ENCODE measurements around the gene DSCAML1.

GRCh38 chr11:117657794-117658193 is 139.2 kb downstream of the DSCAML1 start:
- TF ChIP-seq ZNF70 (CRISPR knock-in tag; IDR thresholded peaks at IDR 0.05) (no peak), ARNTL (CRISPR knock-in tag; IDR thresholded peaks at IDR 0.05; ENCODE audit: borderline replicate concordance, low read depth) (no peak), CSDC2 (CRISPR knock-in tag; IDR thresholded peaks at IDR 0.05) (no peak), ZNF8 (CRISPR knock-in tag; IDR thresholded peaks at IDR 0.05) (no peak), ZFP3 (CRISPR knock-in tag; IDR thresholded peaks at IDR 0.05) (no peak), TOX (CRISPR knock-in tag; IDR thresholded peaks at IDR 0.05; ENCODE audit: borderline replicate concordance) (no peak), ISL1 (CRISPR knock-in tag; IDR thresholded peaks at IDR 0.05) (no peak), ESRRG (CRISPR knock-in tag; IDR thresholded peaks at IDR 0.05) (no peak), ZFP30 (CRISPR knock-in tag; IDR thresholded peaks at IDR 0.05) (no peak), BACH2 (CRISPR knock-in tag; IDR thresholded peaks at IDR 0.05; ENCODE audit: borderline replicate concordance) (no peak)

Data from SK-N-SH treated with all-trans-retinoic acid at 6 μM for 48 hours (cell line).